Measurements from ENCODE around the gene RBM38.

Gene RBM38

GRCh38 chr20:57375652-57376230 lies 15.5 kb upstream of the RBM38 start:
- DNase-seq, result no peak

DNA sequence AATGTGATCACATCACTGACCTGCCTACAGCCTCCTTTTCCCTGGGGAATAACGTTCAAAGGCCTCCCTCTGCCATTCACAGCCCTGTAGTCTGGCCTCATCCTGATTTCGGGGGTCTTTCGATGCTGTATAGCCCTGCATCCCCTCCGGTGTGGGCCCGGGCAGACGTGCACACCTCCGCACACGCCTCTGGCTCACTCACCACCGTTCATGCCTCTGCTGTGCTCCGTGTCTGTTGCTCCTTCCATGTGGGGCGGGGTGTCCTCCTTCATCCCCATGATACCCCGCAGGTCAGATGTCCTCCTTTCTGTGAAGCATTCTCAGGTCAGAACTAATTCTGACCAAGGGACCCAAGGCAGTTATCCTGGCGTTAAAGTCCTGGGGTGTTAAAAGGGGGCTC lies 13.8 kb upstream of the RBM38 start:
- DNase-seq, result no peak

GRCh38 chr20:57378107-57378506 lies 13.1 kb upstream of the RBM38 start:
- no peak for DNase-seq

DNA sequence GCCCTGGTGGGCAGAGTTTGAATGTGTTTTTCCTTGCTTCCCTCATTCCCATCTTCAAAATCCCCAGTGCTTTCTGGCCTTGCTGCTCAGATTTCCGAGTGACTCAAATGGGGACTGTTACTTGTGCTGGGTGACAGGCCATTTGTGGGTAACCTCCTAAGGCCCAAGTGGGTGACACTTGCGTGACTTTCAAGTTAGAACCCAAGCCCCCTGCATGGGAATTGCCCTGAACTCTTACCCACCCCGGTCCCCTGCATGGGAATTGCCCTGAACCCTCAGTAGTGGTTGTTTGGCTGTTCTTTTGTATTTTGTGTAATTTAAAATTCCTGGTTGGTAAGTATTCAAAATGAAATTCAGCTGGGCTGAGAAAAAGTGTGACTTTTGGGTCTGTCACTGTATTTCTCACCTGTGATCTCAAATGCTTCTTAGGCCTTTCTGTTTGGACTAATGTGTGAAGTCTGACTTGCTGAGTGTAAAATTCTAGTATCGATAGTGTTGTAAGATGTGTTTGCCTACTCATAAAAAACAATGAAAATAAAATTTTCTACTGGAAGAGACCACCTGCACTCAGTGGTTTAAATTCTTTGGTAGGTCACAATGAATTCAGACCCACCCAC lies 12.4 kb upstream of the RBM38 start:
- DNase-seq, result no peak

GRCh38 chr20:57379263-57379647 lies 11.9 kb upstream of the RBM38 start:
- peak; percentile 30 for DNase-seq

DNA sequence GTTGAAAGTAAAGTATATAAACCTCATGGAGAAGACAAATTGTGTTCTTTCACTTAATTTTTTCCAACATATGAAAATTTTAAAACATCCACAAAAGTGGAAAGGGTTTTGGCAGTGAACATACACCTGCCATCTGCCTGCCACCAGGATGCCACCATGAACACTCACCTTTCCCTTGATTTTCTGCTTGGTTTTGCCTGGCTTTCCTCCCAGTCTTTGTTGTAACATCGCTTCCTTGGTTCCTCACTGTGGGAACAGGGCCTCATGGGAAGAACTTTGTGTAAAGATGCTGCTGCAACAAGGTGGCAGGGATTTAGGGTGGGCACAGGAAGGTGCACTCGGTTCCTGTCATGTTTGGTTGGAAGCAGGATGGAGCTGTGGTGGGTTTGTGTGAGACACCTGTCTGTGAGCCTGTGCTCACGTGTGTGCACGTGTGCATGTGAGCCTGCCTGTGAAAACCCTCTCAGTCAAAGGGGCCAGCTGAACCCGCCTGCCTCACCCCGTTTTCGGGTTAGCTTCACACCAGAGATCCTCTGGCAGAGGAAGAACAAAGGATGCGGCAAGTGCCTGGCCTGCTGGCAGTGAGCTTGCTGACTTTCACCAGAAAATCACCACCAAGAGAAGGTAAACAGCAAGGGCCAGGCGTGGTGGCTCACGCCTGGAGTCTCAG lies 11.0 kb upstream of the RBM38 start:
- no peak for DNase-seq

DNA sequence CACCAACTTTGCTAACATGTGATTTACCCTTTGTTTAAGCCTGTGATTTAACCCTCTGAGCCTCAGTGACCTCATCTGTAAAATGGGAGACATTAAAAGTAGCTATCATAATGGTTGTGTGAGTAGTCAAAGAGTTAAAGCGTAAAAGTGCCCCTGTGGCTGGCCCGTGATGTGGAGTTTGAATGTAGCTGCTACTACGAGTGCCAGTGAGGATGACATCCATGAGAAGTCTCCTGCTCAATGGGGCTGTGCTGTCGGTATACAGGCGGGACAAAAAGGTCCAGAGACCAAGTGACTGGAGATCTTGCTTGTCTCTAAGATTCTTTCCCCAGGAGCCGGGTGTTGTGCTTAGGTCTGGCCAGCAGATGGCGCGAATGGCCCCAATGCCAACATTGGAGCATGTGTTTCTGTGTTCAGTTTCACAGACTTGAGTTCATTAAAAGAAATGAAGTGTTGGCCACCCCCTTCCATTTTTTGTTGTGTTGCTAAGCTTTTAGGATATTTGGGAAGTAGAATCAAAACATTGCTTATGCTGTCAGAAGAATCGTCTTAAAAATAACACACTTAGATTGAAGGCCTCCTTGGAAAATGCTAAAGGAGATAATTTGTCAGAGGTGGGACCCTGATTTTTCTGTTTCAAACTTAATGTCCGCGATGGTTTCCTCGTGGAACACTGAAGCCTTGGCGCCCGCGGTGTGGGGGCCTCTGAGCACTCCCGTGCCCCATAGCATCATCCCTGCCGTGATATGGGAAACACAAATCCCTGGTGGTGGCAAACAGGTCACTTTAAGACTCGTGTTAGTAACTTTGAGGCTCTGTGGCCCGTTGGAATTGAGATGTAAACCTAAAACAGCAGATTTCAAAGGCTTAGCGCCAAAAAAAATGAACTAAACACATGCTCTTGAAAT lies 9.3 kb upstream of the RBM38 start:
- DNase-seq, result peak; percentile 87

DNA sequence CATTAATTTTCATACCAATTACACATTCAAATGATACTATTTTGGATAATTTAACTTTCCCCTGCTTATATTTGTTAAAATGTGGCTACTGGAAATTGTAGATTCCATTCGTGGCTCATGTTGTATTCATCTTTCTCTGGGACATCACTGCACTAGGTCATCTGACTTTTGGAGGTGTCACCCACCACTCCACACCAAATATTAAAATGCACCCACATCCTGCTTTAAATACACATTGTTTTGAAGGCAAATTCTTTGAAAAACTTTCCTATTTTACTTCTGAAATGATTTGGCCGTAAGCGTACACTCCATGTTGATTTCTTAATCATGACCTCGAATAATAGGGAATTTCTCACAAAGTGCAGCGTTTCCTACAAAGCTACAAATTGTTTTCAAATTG lies 8.7 kb upstream of the RBM38 start:
- DNase-seq, result no peak

GRCh38 chr20:57383447-57384347 lies 7.5 kb upstream of the RBM38 start:
- no peak for DNase-seq

GRCh38 chr20:57384486-57384885 lies 6.7 kb upstream of the RBM38 start:
- no peak for DNase-seq

- no peak for DNase-seq
Measured at GRCh38 chr20:57384953-57385761, 6.0 kb upstream of the RBM38 start.

GRCh38 chr20:57385940-57386339 lies 5.3 kb upstream of the RBM38 start:
- no peak for DNase-seq

DNA sequence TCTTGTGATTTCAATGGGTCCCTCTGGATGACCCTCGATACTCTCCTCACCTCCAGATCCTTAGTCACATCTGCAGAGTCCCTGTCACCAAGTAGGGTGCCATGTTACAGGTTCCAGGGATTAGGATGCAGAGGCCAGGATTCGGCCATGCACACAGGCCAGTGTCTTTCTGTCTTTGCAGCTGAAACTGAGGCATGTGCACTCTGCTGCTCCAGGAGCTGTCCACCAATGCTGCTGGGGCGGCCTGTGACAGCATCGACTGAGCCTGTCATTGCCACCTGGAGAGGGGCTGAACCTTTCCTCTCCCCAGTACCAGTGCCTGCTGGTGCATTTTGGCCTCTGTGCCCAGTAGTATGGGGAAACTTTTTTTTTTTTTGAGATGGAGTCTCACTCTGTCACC lies 4.4 kb upstream of the RBM38 start:
- no peak for DNase-seq

DNA sequence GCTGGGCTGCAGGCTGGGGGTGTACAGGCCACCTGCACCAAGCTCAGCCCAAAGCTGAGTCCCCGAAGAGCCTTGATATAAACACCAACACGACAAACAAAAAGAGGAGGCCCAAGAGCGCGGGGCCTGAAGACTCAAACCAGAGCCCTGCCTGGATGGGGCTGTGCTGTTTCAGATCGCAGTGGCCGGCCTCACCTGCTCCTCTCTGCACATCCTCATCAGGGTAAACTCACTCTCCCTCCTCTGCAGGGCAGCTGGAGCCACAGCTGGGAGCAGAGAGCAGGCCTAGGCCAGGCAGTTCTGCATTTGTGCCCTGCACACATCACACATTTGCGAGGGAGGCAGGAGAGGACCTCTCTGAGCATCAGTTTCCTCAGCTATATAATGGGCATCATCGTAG lies 3.7 kb upstream of the RBM38 start:
- no peak for DNase-seq

- no peak for DNase-seq
Measured at GRCh38 chr20:57387945-57388371, 3.2 kb upstream of the RBM38 start.

- peak; percentile 87 for DNase-seq
Measured at GRCh38 chr20:57388953-57389694, 2.1 kb upstream of the RBM38 start.

GRCh38 chr20:57389695-57390603 lies 1.2 kb upstream of the RBM38 start:
- peak; percentile 52 for DNase-seq

DNA sequence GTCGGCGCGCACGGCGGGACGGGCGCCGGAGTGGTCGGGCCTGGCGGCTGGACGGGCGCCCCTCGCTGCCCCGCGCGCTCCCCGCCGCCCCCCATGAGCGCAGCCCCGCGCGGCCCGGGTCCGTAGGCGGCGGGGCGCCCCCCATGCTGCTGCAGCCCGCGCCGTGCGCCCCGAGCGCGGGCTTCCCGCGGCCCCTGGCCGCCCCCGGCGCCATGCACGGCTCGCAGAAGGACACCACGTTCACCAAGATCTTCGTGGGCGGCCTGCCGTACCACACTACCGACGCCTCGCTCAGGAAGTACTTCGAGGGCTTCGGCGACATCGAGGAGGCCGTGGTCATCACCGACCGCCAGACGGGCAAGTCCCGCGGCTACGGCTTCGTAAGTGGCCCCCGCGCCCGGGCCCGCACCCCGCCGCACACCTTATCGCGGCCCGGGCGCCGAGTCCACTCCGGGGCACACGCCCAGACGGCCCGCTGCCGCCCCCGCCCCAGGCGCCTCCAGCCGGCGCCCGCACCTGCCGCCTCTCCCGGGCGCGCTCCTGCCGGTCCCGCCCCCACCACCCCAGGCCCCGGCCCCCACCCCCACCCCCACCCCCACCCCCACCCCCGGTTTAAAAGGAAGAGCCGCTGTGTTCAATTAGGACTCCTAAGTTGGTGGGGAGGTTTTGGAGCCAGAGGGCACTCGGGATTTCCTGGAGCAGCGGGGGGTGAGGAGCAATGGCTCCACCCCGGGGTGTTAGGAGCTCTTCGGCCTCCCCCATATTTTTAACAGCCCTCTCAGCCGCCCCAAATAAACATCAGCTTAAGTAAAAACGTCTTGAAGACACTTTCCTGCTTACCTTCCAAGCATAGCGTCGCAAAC lies 474 bp downstream of the RBM38 start:
- DNase-seq, result peak; percentile 54
